A673 (cell line): ENCODE data around the gene KCNK5. TPM values are rescaled to one million over a fixed set of nuclear protein-coding genes. Genes with fewer than 3 reads are reported as not detected.

Source experiments
- BruUV-seq: library from RNA; stranded (reverse); fragments of 400-500 nt; replicated peaks from 2 replicates; lab custom pipeline; 2021; lab: Mats Ljungman, UMichigan
- CTCF ChIA-PET: fragments of 300-600 bp; sonication (Branson Sonifier 250); formaldehyde crosslinking; loops from one replicate; lab custom pipeline; 2022; ENCODE audit warnings: antibody characterized with exemption; lab: Charles Lee
- POLR2A ChIA-PET: fragments of 300-600 bp; sonication (Branson Sonifier 250); formaldehyde crosslinking; loops from one replicate; lab custom pipeline; 2022; ENCODE audit warnings: antibody characterized with exemption; ENCODE audit not compliant: low non-redundant PET; lab: Charles Lee
- DNase-seq: peaks from one replicate; pipeline ENCODE4 v3.0.0-alpha.2; 2015; ENCODE audit warnings: low spot score
- H3K27ac ChIP-seq: fragments of 200-600 bp; sonication (generic); 2 replicates; pipeline ENCODE4 v1.5.1; 2016; ENCODE audit warnings: mixed run types, low read depth, mild to moderate bottlenecking, mixed read lengths, antibody characterized with exemption, low read length; ENCODE audit not compliant: poor library complexity, severe bottlenecking
- H3K27me3 ChIP-seq: fragments of 200-600 bp; sonication (generic); replicated peaks from 2 replicates; pipeline ENCODE4 v1.6.1; 2017; ENCODE audit warnings: mixed run types, low read depth, mild to moderate bottlenecking, mixed read lengths, antibody characterized with exemption, low read length; ENCODE audit not compliant: insufficient read depth, poor library complexity
- H3K36me3 ChIP-seq: fragments of 200-600 bp; sonication (generic); 2 replicates; pipeline ENCODE4 v1.6.1; 2016; ENCODE audit warnings: mixed run types, mild to moderate bottlenecking, mixed read lengths, antibody characterized with exemption, low read length; ENCODE audit not compliant: insufficient read depth, poor library complexity, severe bottlenecking
- H3K4me1 ChIP-seq: fragments of 200-600 bp; sonication (generic); 2 replicates; pipeline ENCODE4 v1.6.1; 2017; ENCODE audit warnings: mixed run types, mild to moderate bottlenecking, mixed read lengths, antibody characterized with exemption, low read length; ENCODE audit not compliant: insufficient read depth, poor library complexity, severe bottlenecking
- H3K4me3 ChIP-seq: fragments of 200-600 bp; sonication (generic); 2 replicates; pipeline ENCODE4 v1.5.1; 2016; ENCODE audit warnings: low read depth, mixed run types, mild to moderate bottlenecking, mixed read lengths, low read length; ENCODE audit not compliant: poor library complexity, severe bottlenecking
- H3K9me3 ChIP-seq: fragments of 200-600 bp; sonication (generic); 2 replicates; pipeline ENCODE4 v1.6.1; 2016; ENCODE audit warnings: mixed run types, low read depth, mild to moderate bottlenecking, mixed read lengths, antibody characterized with exemption, low read length; ENCODE audit not compliant: poor library complexity, severe bottlenecking
- CTCF ChIP-seq: fragments of 300-800, 200-600 bp; sonication (generic); conservative IDR thresholded peaks from 2 replicates; pipeline ENCODE4 v1.5.1; 2017; ENCODE audit warnings: low read depth, mild to moderate bottlenecking, antibody characterized with exemption, low read length, moderate library complexity, mixed read lengths
- EZH2 ChIP-seq: fragments of 200-600 bp; sonication (generic); IDR thresholded peaks from 2 replicates; pipeline ENCODE4 v1.6.1; 2017; ENCODE audit warnings: borderline replicate concordance, low read depth, mild to moderate bottlenecking, mixed read lengths, antibody characterized with exemption, low read length; ENCODE audit not compliant: poor library complexity, severe bottlenecking
- intact Hi-C: fragments of 100-400 bp; cut with micrococcal nuclease; formaldehyde crosslinking; loops from one replicate; pipeline ENCODE4 v1.10.0; 2022; ENCODE audit not compliant: unreplicated experiment
- total RNA-seq: library from RNA; stranded (reverse); gene quantifications from 2 replicates; pipeline ENCODE4 v1.2.3, GENCODE V29; 2021

The KCNK5 gene
- total RNA-seq, 1 experiment from 2014 or later: not detected

- POLR2A ChIA-PET: no interaction called here
Measured at GRCh38 chr6:39224011-39224410, 5.3 kb downstream of the KCNK5 start.

GRCh38 chr6:39223555-39223954 lies 5.7 kb downstream of the KCNK5 start:
- ChIA-PET CTCF (no interaction called here), POLR2A (no interaction called here)
- no TSS peak for BruUV-seq
- intact Hi-C loops: no loop called here
- Histone ChIP-seq H3K4me3 (no peak overlapping the region), H3K4me1 (no peaks in the 10 kb centered on the region), H3K9me3 (no peaks in the 10 kb centered on the region), H3K27ac (no peak overlapping the region), H3K36me3 (no peaks in the 10 kb centered on the region), H3K27me3 (peaks cover 35% of the 10 kb centered on the region)
- no peak for DNase-seq
- TF ChIP-seq EZH2: no peak
- TF ChIP-seq CTCF: no peak

More at GRCh38 chr6:39224011-39224410, 5.3 kb downstream of the KCNK5 start:
- BruUV-seq: no TSS peak
- intact Hi-C loops: no loop called here
- Histone ChIP-seq H3K4me3 (no peak overlapping the region), H3K27ac (no peak overlapping the region), H3K27me3 (peaks cover 39% of the 10 kb centered on the region), H3K9me3 (no peaks in the 10 kb centered on the region), H3K36me3 (no peaks in the 10 kb centered on the region), H3K4me1 (peaks cover under 1% of the 10 kb centered on the region)
- DNase-seq: no peak
- TF ChIP-seq EZH2 (no peak), CTCF (no peak)
- CTCF ChIA-PET: no interaction called here

GRCh38 chr6:39223061-39223460 lies 6.2 kb downstream of the KCNK5 start:
- Histone ChIP-seq H3K4me3 (no peak overlapping the region), H3K27ac (no peak overlapping the region), H3K4me1 (no peaks in the 10 kb centered on the region), H3K27me3 (peaks cover 30% of the 10 kb centered on the region), H3K36me3 (no peaks in the 10 kb centered on the region), H3K9me3 (no peaks in the 10 kb centered on the region)
- no peak for TF ChIP-seq EZH2
- TF ChIP-seq CTCF: no peak
- ChIA-PET CTCF (no interaction called here), POLR2A (no interaction called here)
- DNase-seq: no peak
- BruUV-seq: no TSS peak
- intact Hi-C loops: no loop called here
